KMS-11 (cell line): Measurements from ENCODE around the gene VAV2.

ENCODE experiments used
- H2AFZ ChIP-seq: fragments of 200-600 bp; sonication (generic); 2 replicates; pipeline ENCODE4 v1.6.1; 2016; ENCODE audit warnings: antibody characterized with exemption, mixed run types, low read depth
- H3K27ac ChIP-seq: fragments of 200-600 bp; sonication (generic); 2 replicates; pipeline ENCODE4 v1.6.1; 2016; ENCODE audit warnings: mild to moderate bottlenecking, mixed run types
- H3K27me3 ChIP-seq: fragments of 200-600 bp; sonication (generic); 2 replicates; pipeline ENCODE4 v1.6.1; 2017; ENCODE audit warnings: mild to moderate bottlenecking, low read depth, mixed run types, moderate library complexity; ENCODE audit not compliant: insufficient read depth
- H3K36me3 ChIP-seq: fragments of 200-600 bp; sonication (generic); 2 replicates; pipeline ENCODE4 v1.6.1; 2017; ENCODE audit warnings: mild to moderate bottlenecking, mixed run types; ENCODE audit not compliant: insufficient read depth
- H3K4me1 ChIP-seq: fragments of 200-600 bp; sonication (generic); 2 replicates; pipeline ENCODE4 v1.6.1; 2016; ENCODE audit warnings: mild to moderate bottlenecking, low read depth, mixed run types; ENCODE audit not compliant: poor library complexity, severe bottlenecking
- H3K4me2 ChIP-seq: fragments of 200-600 bp; sonication (generic); 2 replicates; pipeline ENCODE4 v1.7.0; 2016; ENCODE audit warnings: mild to moderate bottlenecking, mixed run types
- H3K4me3 ChIP-seq: fragments of 200-600 bp; sonication (generic); IDR thresholded peaks from 2 replicates; pipeline ENCODE4 v1.6.1; 2017; ENCODE audit warnings: low read depth, low read length, mixed read lengths; ENCODE audit not compliant: insufficient read depth
- H3K79me2 ChIP-seq: fragments of 200-600 bp; sonication (generic); 2 replicates; pipeline ENCODE4 v1.6.1; 2016; ENCODE audit warnings: low read depth, mixed run types; ENCODE audit not compliant: insufficient read depth
- H3K9ac ChIP-seq: fragments of 200-600 bp; sonication (generic); 2 replicates; pipeline ENCODE4 v1.6.1; 2016; ENCODE audit warnings: mild to moderate bottlenecking, mixed run types
- H4K20me1 ChIP-seq: fragments of 200-600 bp; sonication (generic); 2 replicates; pipeline ENCODE4 v1.6.1; 2016; ENCODE audit warnings: mild to moderate bottlenecking, mixed run types; ENCODE audit not compliant: insufficient read depth
- TF ChIP-seq, protein P1 (sequence below): fragments of 200-600 bp; sonication (generic); conservative IDR thresholded peaks from 2 replicates; pipeline ENCODE4 v1.6.1; 2017; ENCODE audit warnings: low read depth, mild to moderate bottlenecking, antibody characterized with exemption, low read length, moderate library complexity, mixed read lengths

VAV2 gene

DNA sequence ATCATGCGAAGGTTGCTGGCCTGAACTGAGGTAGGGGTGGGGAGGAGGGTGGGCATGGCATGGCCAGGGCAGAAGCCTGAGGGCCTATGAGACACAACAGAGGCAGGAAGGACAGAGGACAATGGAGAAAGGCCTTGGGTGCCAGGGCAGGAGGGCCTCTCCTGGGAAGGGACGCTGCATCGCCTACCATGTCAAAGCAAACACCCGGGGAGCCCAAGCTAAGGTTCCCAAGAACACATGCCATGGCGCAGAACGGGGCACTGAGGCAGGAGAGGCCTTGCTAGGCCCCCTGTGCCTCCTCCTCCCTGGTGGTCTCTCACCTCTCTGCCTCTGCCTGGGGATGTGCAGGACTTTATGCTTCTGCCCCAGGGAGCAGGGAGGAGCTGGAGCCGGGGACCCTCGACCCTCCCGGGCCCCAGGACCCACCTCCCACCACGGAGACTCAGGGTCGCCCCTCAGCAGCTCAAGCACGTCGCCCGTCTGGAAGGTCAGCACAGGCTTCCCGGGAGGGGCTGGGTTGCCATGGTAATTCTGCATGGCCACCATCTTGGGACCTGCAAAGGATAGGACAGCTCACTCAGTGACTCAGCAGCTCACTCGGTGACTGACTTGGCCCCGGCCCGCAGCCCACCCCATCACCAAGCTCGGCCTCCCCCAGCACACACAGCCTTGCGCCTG lies 213.6 kb downstream of the VAV2 start:
- no peak overlapping the region for H3K4me3 ChIP-seq
- H3K9ac ChIP-seq, result no peak overlapping the region
- no peaks in the 10 kb centered on the region for H3K4me1 ChIP-seq
- H4K20me1 ChIP-seq, result no peaks in the 10 kb centered on the region
- H2AFZ ChIP-seq, result no peak overlapping the region
- H3K4me2 ChIP-seq, result no peak overlapping the region
- H3K36me3 ChIP-seq, result no peaks in the 10 kb centered on the region
- TF ChIP-seq, protein P1, sequence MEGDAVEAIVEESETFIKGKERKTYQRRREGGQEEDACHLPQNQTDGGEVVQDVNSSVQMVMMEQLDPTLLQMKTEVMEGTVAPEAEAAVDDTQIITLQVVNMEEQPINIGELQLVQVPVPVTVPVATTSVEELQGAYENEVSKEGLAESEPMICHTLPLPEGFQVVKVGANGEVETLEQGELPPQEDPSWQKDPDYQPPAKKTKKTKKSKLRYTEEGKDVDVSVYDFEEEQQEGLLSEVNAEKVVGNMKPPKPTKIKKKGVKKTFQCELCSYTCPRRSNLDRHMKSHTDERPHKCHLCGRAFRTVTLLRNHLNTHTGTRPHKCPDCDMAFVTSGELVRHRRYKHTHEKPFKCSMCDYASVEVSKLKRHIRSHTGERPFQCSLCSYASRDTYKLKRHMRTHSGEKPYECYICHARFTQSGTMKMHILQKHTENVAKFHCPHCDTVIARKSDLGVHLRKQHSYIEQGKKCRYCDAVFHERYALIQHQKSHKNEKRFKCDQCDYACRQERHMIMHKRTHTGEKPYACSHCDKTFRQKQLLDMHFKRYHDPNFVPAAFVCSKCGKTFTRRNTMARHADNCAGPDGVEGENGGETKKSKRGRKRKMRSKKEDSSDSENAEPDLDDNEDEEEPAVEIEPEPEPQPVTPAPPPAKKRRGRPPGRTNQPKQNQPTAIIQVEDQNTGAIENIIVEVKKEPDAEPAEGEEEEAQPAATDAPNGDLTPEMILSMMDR, result no peak
- no peaks in the 10 kb centered on the region for H3K27me3 ChIP-seq
- no peak overlapping the region for H3K27ac ChIP-seq
- H3K79me2 ChIP-seq, result no peaks in the 10 kb centered on the region

DNA sequence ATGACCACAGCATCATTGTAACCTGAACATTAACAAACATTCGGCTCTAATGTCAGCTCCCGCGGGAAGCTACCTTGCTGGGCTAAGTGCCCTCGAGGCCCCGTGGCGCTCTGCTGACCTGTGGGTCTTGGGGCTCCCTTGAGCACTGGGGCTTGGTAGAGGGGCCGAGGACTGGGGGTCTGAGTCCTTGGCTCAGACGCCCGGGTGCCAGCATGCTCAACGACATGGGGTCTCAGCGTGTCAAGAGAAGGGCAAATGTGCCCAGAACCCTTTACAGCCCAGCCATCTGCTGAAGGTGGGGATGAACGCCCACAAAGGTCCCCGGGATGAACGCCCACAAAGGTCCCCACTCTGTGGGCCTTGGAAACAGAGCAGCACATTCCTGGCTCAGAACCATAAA lies 214.3 kb downstream of the VAV2 start:
- no peaks in the 10 kb centered on the region for H3K79me2 ChIP-seq
- H3K4me1 ChIP-seq, result no peaks in the 10 kb centered on the region
- H3K27ac ChIP-seq, result no peak overlapping the region
- no peaks in the 10 kb centered on the region for H3K27me3 ChIP-seq
- H4K20me1 ChIP-seq, result no peaks in the 10 kb centered on the region
- no peak overlapping the region for H3K4me3 ChIP-seq
- no peak overlapping the region for H3K9ac ChIP-seq
- no peak overlapping the region for H2AFZ ChIP-seq
- H3K4me2 ChIP-seq, result no peak overlapping the region
- TF ChIP-seq, protein P1, result no peak
- no peaks in the 10 kb centered on the region for H3K36me3 ChIP-seq

DNA sequence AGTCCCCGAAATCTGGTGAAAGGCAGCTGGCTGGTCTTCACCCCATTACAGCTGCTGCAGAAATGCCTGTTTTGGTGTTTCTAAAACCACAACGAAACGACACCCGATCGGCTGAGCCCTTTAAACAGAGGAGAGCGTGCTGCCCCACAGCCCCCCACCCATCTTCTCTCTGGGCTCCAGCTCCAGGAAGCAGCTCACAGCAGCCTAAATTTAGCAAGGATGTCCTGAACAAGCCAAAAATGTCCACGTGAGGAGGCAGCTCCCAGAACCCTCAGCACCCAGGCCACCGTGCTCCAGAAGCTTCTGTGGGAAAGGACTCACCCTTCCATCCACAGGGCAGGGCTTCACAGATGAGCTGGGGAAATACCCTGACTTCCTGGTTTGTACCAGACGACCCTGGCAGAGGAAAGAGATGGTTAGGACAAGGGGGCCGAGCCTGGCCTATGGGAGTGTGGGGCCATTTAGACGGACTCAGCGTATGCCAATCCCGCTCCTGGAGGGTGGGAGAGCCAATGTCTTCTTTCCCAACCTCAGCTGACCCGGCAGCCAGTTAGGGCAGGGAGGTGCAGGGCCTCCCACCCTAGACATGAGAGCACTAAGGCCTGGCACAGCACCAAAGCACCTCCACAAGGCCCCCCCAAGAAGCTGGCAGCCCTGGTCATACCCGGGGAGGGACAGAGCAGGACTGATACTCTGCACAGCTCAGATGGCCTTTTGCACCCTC lies 214.9 kb downstream of the VAV2 start:
- Histone ChIP-seq H3K4me3 (no peak overlapping the region), H3K36me3 (no peaks in the 10 kb centered on the region), H2AFZ (no peak overlapping the region), H3K27me3 (no peaks in the 10 kb centered on the region), H3K4me2 (no peak overlapping the region), H4K20me1 (no peaks in the 10 kb centered on the region), H3K27ac (no peak overlapping the region), H3K4me1 (no peaks in the 10 kb centered on the region), H3K9ac (no peak overlapping the region), H3K79me2 (no peaks in the 10 kb centered on the region)
- TF ChIP-seq, protein P1, result no peak

DNA sequence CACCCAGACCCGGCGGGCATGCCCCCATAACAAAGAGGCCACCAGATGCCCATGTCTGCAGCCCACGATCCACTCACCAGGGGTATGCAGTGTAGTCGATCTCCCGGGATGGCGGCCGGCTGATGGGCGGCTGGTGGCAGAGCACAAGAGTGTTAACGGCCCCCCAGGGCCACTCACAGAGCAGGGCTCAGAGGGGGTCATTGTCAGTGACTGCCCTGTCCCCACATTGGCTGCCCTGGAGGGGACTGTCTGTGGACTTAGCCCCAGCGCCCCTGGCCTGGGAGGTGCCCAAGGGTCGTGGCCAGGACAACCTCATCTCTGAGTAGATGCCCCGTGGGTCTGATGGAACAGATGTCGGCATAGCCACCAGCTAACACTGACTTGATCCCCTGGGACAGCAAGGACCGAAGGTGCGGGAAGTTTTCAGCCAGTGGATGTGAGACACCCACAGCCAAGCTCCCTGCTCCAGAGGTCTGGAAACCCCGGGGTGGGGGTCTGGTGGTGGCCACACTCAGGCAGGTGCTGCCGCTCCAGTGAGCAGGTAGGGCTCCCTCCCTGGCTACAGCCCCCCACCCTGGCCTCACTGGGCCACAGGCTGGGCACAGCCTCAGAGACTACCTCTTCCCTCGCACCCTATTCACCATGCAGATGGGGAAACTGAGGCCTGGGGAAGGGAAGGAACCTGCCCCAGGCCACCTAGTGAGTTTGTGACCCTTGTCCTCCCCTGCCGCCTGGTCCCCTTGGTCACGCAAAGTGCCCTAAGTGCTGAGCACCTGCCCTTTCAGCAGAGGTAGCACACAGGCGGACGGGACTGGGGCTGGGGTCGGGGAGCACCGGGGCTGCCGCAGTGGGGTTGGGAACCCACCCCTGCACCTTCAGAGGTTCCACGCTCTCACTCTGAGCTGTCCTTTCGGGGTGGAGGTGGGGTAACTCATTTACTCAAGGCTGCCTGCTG lies 215.9 kb downstream of the VAV2 start:
- TF ChIP-seq, protein P1, result no peak
- H3K27ac ChIP-seq, result no peak overlapping the region
- H3K9ac ChIP-seq, result no peak overlapping the region
- H3K4me1 ChIP-seq, result no peaks in the 10 kb centered on the region
- H3K4me3 ChIP-seq, result no peak overlapping the region
- no peak overlapping the region for H2AFZ ChIP-seq
- H3K79me2 ChIP-seq, result no peaks in the 10 kb centered on the region
- H4K20me1 ChIP-seq, result no peaks in the 10 kb centered on the region
- H3K4me2 ChIP-seq, result no peak overlapping the region
- H3K36me3 ChIP-seq, result no peaks in the 10 kb centered on the region
- no peaks in the 10 kb centered on the region for H3K27me3 ChIP-seq
